Body of pancreas (tissue), 4 donors: ENCODE measurements around the gene PHLDB1.

Experiments
- CTCF ChIP-seq, 7 experiments: fragments of 450-650 bp in 4 of 7; fragments of 200-600 bp in 3 of 7; sonication (generic) in 3 of 7; IDR thresholded peaks; one replicate each; pipeline ENCODE4 v1.5.1; 2016 to 2019; ENCODE audit warnings: antibody characterized with exemption in 7 of 7
- POLR2A ChIP-seq, 3 donors: fragments of 450-650 bp; IDR thresholded peaks; one replicate each; pipeline ENCODE4 v1.6.1; 2016; ENCODE audit warnings: antibody characterized with exemption in 3 of 3, mild to moderate bottlenecking in 2 of 3

- TF ChIP-seq CTCF (IDR thresholded peaks at IDR 0.05) (no peak), POLR2A (IDR thresholded peaks at IDR 0.05) (no peak)
Observed at GRCh38 chr11:118602331-118602730, 5.1 kb upstream of the PHLDB1 start.
